Adipocyte (in vitro differentiated cells): ENCODE data around the gene SNX9.
A peak's percentile ranks its signal among the peaks of the same experiment; 100 is the strongest.

Experiments
- DNase-seq: peaks from one replicate; pipeline ENCODE4 v3.0.0-alpha.2; 2015; ENCODE audit warnings: low read depth
- H3K27me3 ChIP-seq: replicated peaks from 2 replicates; pipeline ENCODE4 v1.7.0; 2013; ENCODE audit warnings: mild to moderate bottlenecking, low read length, moderate library complexity; ENCODE audit not compliant: control insufficient read depth, insufficient read depth
- H3K36me3 ChIP-seq: 2 replicates; pipeline ENCODE4 v1.7.0; 2013; ENCODE audit warnings: low read length, mild to moderate bottlenecking, moderate library complexity; ENCODE audit not compliant: control insufficient read depth, insufficient read depth, severe bottlenecking
- H3K4me1 ChIP-seq: 2 replicates; pipeline ENCODE4 v1.7.0; 2013; ENCODE audit warnings: mild to moderate bottlenecking, low read length, moderate library complexity; ENCODE audit not compliant: control insufficient read depth, insufficient read depth
- H3K4me3 ChIP-seq: 2 replicates; pipeline ENCODE4 v1.7.0; 2013; ENCODE audit warnings: mild to moderate bottlenecking, low read length, moderate library complexity
- H3K9ac ChIP-seq: 2 replicates; pipeline ENCODE4 v1.7.0; 2013; ENCODE audit warnings: mild to moderate bottlenecking, low read length, moderate library complexity
- H3K9me3 ChIP-seq: 2 replicates; pipeline ENCODE4 v1.7.0; 2013; ENCODE audit warnings: mild to moderate bottlenecking, low read length, moderate library complexity; ENCODE audit not compliant: control insufficient read depth

The SNX9 gene

GRCh38 chr6:157864185-157864761 is 41.2 kb downstream of the SNX9 start:
- peak; percentile 72 for DNase-seq
- peaks cover 55% of the 10 kb centered on the region for H3K4me1 ChIP-seq
- H3K9ac ChIP-seq, result no peak overlapping the region
- no peaks in the 10 kb centered on the region for H3K9me3 ChIP-seq
- H3K4me3 ChIP-seq, result no peak overlapping the region
- no peaks in the 10 kb centered on the region for H3K27me3 ChIP-seq
- peaks cover 5% of the 10 kb centered on the region for H3K36me3 ChIP-seq

GRCh38 chr6:157865249-157865648 is 42.2 kb downstream of the SNX9 start:
- no peaks in the 10 kb centered on the region for H3K27me3 ChIP-seq
- no peak for DNase-seq
- H3K4me1 ChIP-seq, result peaks cover 56% of the 10 kb centered on the region
- no peaks in the 10 kb centered on the region for H3K9me3 ChIP-seq
- H3K36me3 ChIP-seq, result peaks cover 14% of the 10 kb centered on the region
- H3K4me3 ChIP-seq, result no peak overlapping the region
- H3K9ac ChIP-seq, result no peak overlapping the region

- Histone ChIP-seq H3K9ac (peak overlapping the region; percentile 43), H3K9me3 (no peaks in the 10 kb centered on the region), H3K27me3 (no peaks in the 10 kb centered on the region), H3K4me1 (peaks cover 39% of the 10 kb centered on the region), H3K36me3 (peaks cover 21% of the 10 kb centered on the region), H3K4me3 (peak overlapping the region; percentile 12)
- peak; percentile 61 for DNase-seq
Observed at GRCh38 chr6:157867155-157867559, 44.1 kb downstream of the SNX9 start.

GRCh38 chr6:157867981-157868380 is 44.9 kb downstream of the SNX9 start:
- H3K9me3 ChIP-seq, result no peaks in the 10 kb centered on the region
- H3K36me3 ChIP-seq, result peaks cover 29% of the 10 kb centered on the region
- peaks cover 31% of the 10 kb centered on the region for H3K4me1 ChIP-seq
- peak; percentile 82 for DNase-seq
- no peaks in the 10 kb centered on the region for H3K27me3 ChIP-seq
- H3K9ac ChIP-seq, result peak overlapping the region; percentile 49
- peak overlapping the region; percentile 12 for H3K4me3 ChIP-seq

GRCh38 chr6:157868835-157869234 is 45.8 kb downstream of the SNX9 start:
- Histone ChIP-seq H3K9ac (peak overlapping the region; percentile 49), H3K27me3 (no peaks in the 10 kb centered on the region), H3K9me3 (no peaks in the 10 kb centered on the region), H3K4me1 (peaks cover 28% of the 10 kb centered on the region), H3K4me3 (no peak overlapping the region), H3K36me3 (peaks cover 31% of the 10 kb centered on the region)
- no peak for DNase-seq

- DNase-seq, result no peak
- peaks cover 28% of the 10 kb centered on the region for H3K4me1 ChIP-seq
- no peak overlapping the region for H3K9ac ChIP-seq
- no peak overlapping the region for H3K4me3 ChIP-seq
- no peaks in the 10 kb centered on the region for H3K27me3 ChIP-seq
- H3K36me3 ChIP-seq, result peaks cover 40% of the 10 kb centered on the region
- H3K9me3 ChIP-seq, result no peaks in the 10 kb centered on the region
Observed at GRCh38 chr6:157869673-157870302, 46.7 kb downstream of the SNX9 start.

- no peaks in the 10 kb centered on the region for H3K27me3 ChIP-seq
- DNase-seq, result peak; percentile 83
- no peak overlapping the region for H3K9ac ChIP-seq
- H3K4me3 ChIP-seq, result no peak overlapping the region
- H3K36me3 ChIP-seq, result peaks cover 77% of the 10 kb centered on the region
- no peaks in the 10 kb centered on the region for H3K9me3 ChIP-seq
- peaks cover 11% of the 10 kb centered on the region for H3K4me1 ChIP-seq
Observed at GRCh38 chr6:157873735-157874344, 50.8 kb downstream of the SNX9 start.

GRCh38 chr6:157877149-157877548 is 54.1 kb downstream of the SNX9 start:
- Histone ChIP-seq H3K27me3 (no peaks in the 10 kb centered on the region), H3K36me3 (peaks cover 77% of the 10 kb centered on the region), H3K4me1 (peaks cover 13% of the 10 kb centered on the region), H3K4me3 (no peak overlapping the region), H3K9me3 (no peaks in the 10 kb centered on the region), H3K9ac (no peak overlapping the region)
- DNase-seq, result no peak

- H3K4me1 ChIP-seq, result peaks cover 13% of the 10 kb centered on the region
- H3K9me3 ChIP-seq, result no peaks in the 10 kb centered on the region
- no peak for DNase-seq
- no peak overlapping the region for H3K4me3 ChIP-seq
- peaks cover 74% of the 10 kb centered on the region for H3K36me3 ChIP-seq
- no peak overlapping the region for H3K9ac ChIP-seq
- no peaks in the 10 kb centered on the region for H3K27me3 ChIP-seq
Observed at GRCh38 chr6:157877573-157878438, 54.8 kb downstream of the SNX9 start.

GRCh38 chr6:157879034-157879872 is 56.2 kb downstream of the SNX9 start:
- no peak for DNase-seq
- no peaks in the 10 kb centered on the region for H3K27me3 ChIP-seq
- H3K9me3 ChIP-seq, result no peaks in the 10 kb centered on the region
- H3K36me3 ChIP-seq, result peaks cover 78% of the 10 kb centered on the region
- peaks cover 13% of the 10 kb centered on the region for H3K4me1 ChIP-seq
- H3K9ac ChIP-seq, result no peak overlapping the region
- H3K4me3 ChIP-seq, result no peak overlapping the region
